Erythroblast (primary cell): ENCODE results near the gene COL6A2.

Source experiments
- GATA1 ChIP-seq: IDR thresholded peaks from 2 replicates; pipeline ENCODE4 v1.6.1; 2011; ENCODE audit warnings: low read depth, mild to moderate bottlenecking, control low read depth, low read length, moderate library complexity
- POLR2A ChIP-seq: IDR thresholded peaks from 2 replicates; pipeline ENCODE4 v1.6.1; 2011; ENCODE audit warnings: mild to moderate bottlenecking, low read length

DNA sequence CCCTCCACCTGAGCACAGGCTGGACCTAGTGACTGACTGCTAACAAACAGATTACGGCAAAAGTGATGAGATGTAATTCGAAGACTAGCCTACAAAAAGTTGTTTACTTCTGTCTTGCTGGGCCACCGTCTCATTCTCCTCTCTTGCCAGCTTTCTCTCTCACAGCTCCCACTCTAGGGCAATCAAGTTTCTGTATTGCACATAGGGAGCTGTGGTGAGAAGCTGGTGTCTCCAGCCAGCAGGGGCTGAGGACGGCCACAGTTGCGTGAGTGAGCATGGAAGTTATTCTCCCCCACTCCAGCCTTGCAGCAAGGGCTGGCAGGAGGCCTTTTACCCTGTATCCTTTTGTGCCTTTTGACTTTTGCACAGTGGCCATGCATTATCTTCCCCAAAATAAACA, 8.6 kb upstream of the COL6A2 start:
- TF ChIP-seq POLR2A (no peak), GATA1 (no peak)
